GM21825 (cell line): ENCODE measurements around the gene AFG1L.
"Not testable (repeated sequence)": the region's sequence is repeated elsewhere in the genome, so short reads cannot be mapped to it uniquely, and the experiment has no call there.

Experiments used
- ATAC-seq: cut with Tn5 transposase; IDR thresholded peaks from one replicate; pipeline ENCODE4 v1.9.1; 2021; ENCODE audit warnings: mild to moderate bottlenecking, moderate library complexity; ENCODE audit not compliant: unreplicated experiment

Gene AFG1L

GRCh38 chr6:108449717-108450116, 154.9 kb downstream of the AFG1L start:
- ATAC-seq = not testable (repeated sequence)

- no peak for ATAC-seq
Measured at GRCh38 chr6:108451816-108452215, 157.0 kb downstream of the AFG1L start.

- no peak for ATAC-seq
Measured at GRCh38 chr6:108452711-108453195, 157.9 kb downstream of the AFG1L start.

- no peak for ATAC-seq
Measured at GRCh38 chr6:108453601-108454185, 158.8 kb downstream of the AFG1L start.

GRCh38 chr6:108454356-108454755, 159.5 kb downstream of the AFG1L start:
- no peak for ATAC-seq

GRCh38 chr6:108455688-108456087, 160.8 kb downstream of the AFG1L start:
- no peak for ATAC-seq

- no peak for ATAC-seq
Measured at GRCh38 chr6:108463784-108464183, 168.9 kb downstream of the AFG1L start.

- ATAC-seq = no peak
Measured at GRCh38 chr6:108464418-108465097, 169.7 kb downstream of the AFG1L start.

GRCh38 chr6:108465098-108465495, 170.2 kb downstream of the AFG1L start:
- no peak for ATAC-seq

GRCh38 chr6:108468346-108468745, 173.5 kb downstream of the AFG1L start:
- ATAC-seq = no peak

- no peak for ATAC-seq
Measured at GRCh38 chr6:108469316-108469715, 174.5 kb downstream of the AFG1L start.

- no peak for ATAC-seq
Measured at GRCh38 chr6:108473197-108473596, 178.3 kb downstream of the AFG1L start.

- ATAC-seq = no peak
Measured at GRCh38 chr6:108476376-108476775, 181.5 kb downstream of the AFG1L start.

GRCh38 chr6:108476847-108477430, 182.1 kb downstream of the AFG1L start:
- no peak for ATAC-seq

GRCh38 chr6:108482559-108482958, 187.7 kb downstream of the AFG1L start:
- ATAC-seq = no peak

GRCh38 chr6:108484016-108484415, 189.2 kb downstream of the AFG1L start:
- no peak for ATAC-seq

- ATAC-seq = no peak
Measured at GRCh38 chr6:108489699-108490098, 194.8 kb downstream of the AFG1L start.

GRCh38 chr6:108492131-108492766, 197.4 kb downstream of the AFG1L start:
- ATAC-seq = no peak

GRCh38 chr6:108494434-108494833, 199.6 kb downstream of the AFG1L start:
- no peak for ATAC-seq

- no peak for ATAC-seq
Measured at GRCh38 chr6:108497883-108498282, 203.0 kb downstream of the AFG1L start.

GRCh38 chr6:108501559-108501958, 206.7 kb downstream of the AFG1L start:
- ATAC-seq = no peak

- no peak for ATAC-seq
Measured at GRCh38 chr6:108502832-108503231, 208.0 kb downstream of the AFG1L start.
